Measurements from ENCODE around the gene SLC35A3.
"Not testable (repeated sequence)": the region's sequence is repeated elsewhere in the genome, so short reads cannot be mapped to it uniquely, and the experiment has no call there.

The SLC35A3 gene

DNA sequence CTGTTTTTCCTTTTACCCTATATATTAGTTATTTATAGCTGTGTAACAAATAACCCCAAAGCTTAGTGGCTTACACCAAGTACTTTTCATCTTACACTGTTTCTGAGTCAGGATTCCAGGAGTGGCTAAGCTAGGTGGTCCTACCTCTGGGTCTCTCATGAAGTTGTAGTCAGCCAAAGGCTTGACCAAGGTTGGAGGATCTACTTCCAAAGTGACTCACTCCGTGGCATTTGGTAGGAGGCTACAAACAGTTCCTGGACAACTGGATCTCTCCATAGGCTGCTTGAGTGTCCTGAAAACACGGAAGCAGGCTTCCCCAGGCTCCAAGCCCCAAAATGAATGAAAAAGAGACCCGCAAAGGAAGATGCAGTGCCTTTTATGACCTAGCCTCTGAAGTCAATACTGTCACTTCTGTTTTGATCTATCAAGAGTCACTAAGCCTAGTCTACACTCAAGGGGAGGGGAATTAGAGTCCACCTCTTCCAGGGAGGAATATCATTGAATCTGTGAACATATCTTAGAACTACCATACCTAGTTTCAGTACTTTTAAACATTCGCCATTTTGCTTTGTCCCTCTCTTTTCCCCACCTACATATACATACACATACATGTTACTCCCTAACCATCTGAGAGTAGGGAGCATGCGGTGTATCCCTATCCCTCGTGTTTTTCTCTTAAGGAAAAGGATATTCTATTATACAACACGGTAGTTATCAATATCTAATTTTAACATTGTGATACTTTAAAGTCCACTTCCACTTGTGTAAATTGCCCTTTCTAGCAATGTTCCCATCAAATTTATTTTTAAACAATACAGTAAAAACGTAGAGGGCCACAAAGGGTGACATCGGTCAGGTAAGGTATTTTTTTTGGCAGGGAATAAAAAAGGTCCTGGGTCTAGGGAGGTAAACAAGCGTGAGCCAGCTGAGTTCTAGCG lies 67.2 kb downstream of the SLC35A3 start:
- no peak for DNase-seq

DNA sequence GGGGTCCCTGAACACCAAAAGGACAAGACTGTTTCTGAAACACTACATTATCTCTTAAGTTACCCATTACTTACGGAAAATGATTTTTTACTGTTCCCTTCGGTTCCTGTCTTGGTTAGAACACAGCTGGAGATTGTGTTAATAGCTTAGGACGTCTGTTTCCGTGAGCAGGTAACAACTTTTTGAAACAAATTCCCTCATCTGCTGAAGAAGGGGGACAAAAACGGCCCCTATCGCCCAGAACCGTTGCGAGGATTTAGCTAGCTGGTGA lies 67.8 kb downstream of the SLC35A3 start:
- DNase-seq = no peak

DNA sequence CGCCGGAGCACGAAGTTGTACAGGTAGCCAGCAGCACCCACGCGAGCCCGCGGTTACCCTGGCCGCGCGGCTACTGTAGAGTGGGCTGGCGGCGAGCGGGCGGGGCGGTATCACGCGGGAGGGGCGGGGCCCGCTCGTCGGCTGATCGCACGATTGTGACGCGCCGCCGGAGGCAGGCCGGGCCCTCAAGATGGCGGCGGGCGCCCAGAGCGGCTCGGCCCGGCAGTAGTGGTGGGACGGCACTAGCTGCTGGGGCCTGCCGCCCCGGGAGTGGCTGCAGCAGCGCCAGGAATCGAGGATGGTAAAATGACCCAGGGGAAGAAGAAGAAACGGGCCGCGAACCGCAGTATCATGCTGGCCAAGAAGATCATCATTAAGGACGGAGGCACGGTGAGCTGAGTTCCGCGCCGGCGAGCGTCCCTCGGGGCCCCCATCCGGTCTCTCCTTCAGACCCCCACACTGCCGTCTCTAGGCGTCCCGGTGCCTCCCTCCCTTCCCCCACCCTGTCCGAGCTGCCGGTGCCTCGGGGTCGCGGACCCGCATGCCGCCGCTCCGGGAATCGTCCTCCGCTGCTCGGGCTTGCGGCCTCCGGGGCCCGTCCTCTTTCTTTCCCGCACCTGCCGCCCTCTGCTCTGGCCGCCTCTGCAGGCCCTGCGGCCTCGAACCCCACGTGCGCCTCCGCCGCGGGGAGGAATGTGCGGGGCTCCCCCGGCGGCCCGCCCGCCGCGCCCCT lies 68.3 kb downstream of the SLC35A3 start:
- peak; percentile 48 for DNase-seq

DNA sequence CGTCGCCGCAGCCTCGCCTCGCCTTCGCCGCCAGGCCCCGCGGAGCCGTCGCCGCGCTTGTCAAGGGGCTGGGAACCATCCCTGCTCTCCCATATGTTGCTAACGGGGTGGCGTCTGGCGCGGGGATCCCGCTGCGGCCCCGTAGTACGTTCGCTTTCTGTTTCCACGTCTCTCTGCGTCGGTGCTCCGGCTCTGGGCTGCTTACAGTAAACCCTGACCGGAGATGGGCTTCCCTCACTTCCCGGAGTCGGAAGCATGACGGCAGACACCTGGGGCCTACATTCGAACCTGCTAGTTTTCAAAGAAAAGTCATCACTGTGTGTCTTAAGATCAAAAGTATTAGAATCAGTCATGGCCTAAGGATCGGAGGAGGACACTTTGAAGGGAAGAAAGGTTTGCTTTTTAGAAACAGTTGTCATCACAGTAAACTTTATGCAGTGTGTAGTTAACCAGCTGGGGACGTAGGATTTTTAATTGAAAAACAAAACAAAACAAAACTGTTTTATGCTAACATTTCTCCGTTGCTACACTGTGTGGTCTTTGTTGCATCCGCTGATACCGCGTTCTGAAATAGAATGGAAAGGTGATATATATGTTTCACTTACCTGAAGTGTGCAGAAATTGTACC lies 69.0 kb downstream of the SLC35A3 start:
- DNase-seq = no peak

DNA sequence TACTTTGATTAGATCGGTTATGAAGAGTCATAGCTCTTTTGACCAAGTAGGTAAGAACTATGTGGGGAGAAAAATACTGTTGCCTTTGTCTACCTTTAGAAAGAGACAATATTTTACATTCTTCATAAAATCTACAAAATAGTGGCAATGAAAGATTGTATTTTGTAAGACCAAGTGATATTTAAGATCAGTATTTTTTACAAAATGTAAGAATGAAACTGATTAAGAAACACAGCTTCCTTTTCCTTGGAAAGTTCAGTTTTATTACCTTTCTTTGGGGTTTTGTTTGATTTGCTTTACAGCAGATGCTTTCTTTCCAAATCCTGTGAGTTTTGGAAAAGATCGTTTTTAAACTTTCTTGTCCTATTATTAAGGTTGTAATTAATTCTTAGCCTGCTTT lies 69.8 kb downstream of the SLC35A3 start:
- no peak for DNase-seq

DNA sequence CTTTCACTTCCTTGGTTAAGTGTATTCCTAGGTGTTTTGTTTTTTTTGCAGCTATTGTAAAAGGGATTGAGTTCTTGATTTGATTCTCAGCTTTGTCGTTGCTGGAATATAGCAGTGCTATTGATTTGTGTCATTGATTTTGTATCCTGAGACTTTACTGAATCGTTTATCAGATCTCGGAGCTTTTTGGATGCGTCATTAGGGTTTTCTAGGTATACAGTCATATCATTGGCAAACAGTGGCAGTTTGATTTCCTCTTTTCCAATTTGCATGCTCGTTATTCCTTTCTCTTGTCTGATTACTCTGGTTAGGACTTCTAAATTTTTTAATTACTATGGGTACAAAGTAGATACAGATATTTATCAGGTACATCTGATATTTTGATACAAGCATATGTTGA lies 75.4 kb downstream of the SLC35A3 start:
- no peak for DNase-seq

DNA sequence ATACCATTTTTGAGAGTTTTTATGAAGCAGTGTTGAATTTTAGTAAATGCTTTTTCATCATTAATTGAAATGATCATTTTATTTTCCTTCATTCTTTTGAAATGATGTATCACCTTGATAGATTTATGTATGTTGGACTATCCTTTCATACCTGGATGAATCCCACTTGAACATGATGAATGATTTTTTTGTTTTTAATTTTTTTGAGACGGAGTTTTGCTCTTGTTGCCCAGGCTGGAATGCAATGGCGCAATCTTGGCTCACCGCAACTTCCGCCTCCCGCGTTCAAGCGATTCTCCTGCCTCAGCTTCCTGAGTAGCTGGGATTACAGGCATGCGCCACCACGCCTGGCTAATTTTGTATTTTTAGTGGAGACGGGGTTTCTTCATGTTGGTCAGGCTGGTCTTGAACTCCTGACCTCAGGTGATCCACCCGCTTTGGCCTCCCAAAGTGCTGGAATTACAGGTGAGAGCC lies 77.5 kb downstream of the SLC35A3 start:
- DNase-seq = not testable (repeated sequence)

DNA sequence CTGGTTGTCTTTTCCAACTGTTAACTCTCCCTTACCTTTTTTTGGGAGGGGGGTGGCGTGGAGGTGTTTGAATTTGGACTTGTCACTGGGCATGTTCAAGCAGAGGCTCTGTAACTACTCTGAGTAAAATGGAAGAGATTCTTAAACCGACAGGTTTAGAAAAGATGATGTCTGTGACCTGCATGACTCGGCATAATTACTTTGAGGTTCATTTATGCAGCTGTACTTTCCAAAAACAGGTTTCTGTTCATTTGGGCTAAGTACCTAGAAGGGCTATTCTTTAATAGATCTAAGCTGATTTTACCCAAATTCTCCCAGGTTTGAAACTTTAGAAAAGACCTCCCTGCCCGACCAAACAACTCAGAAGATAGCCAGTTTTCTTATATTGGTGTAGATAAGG lies 80.3 kb downstream of the SLC35A3 start:
- DNase-seq = no peak

DNA sequence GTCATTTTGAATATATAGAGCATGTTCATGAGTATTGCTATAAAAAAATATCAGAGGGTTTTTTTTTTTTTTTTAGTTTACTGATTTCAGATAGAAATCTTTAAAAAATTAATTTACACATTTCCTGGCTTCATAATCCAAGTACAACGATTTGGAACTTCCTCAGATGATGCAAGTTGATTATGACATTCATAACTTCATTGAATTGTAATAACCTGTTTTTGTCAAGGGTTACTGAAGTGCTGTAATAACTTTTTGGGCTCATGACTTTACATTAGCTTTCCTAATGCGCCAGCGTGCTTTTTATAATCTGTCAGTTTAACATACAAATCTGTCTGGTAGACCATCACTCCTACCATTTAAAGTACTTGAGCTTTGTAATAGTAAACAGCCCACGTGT lies 81.6 kb downstream of the SLC35A3 start:
- DNase-seq = no peak

DNA sequence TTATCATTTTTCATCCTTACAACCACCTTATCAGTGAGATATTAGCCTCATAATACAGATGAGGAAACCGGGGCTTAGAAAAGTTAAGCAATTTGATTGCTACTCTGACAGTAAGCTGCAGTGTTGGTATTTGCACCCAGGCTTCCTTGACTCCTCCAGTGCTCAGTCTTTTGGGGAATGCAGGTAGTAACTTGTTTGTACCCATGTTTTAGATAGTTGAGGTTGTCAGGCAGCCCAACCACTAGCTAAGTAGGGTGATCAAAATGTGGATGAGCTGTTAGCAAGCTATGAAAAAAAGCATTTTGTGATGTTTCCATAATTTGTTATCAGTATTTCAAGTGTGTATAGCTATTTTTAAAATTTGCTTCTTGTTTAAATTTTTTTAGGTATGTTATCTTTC lies 82.1 kb downstream of the SLC35A3 start:
- no peak for DNase-seq

DNA sequence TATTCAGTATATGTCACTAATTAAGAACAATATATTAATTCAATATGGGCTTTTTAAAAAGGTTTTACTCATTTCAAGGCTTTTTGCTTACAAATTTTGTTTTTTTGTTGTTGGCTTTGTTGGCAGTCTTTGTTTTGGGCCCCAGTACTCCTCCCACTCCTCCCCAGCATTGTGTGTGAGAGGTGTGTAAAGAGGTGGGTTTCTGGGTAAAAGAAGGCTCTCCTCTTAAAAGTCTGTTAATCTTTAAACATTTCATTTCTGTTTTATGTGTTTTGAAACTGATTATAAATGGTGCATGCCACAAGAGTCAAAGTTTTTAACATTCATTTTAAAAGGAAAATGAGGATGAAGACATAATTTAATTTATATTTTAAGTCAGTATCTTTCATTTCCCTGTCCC lies 83.3 kb downstream of the SLC35A3 start:
- no peak for DNase-seq

DNA sequence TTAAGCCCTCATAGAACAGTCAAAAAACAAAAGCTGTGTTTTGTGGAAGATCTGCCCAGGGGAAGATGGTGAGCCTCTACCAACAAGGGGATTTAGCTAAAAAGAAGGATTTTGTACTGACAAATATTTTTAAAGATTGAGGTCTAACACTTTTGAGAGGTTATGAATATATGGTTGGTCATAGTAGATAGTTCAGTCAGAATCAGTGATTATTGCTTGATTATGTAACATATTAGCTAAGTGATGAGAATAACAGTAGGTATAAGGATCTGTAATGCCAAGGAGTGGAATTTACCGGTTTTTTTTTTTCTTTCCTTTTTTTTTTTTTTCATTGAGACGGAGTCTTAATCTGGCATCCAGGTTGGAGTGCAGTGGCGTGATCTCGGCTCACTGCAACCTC lies 83.9 kb downstream of the SLC35A3 start:
- no peak for DNase-seq

DNA sequence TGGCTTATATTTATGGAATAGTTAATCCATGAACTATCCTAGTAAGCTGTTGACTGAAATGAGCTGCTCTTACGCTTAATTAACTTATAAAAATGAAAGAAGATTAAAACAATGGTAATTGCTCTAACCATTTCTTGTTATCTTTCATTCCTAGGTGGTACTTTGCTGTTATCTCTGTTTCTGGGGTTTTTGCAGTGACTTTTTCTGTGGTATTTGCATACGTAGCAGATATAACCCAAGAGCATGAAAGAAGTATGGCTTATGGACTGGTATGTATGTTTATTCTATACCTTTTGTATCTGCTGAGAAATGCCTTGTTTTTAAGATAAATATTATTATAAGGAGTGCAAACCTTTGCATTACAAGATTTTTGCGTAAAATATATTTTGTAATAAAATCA lies 91.9 kb downstream of the SLC35A3 start:
- no peak for DNase-seq

DNA sequence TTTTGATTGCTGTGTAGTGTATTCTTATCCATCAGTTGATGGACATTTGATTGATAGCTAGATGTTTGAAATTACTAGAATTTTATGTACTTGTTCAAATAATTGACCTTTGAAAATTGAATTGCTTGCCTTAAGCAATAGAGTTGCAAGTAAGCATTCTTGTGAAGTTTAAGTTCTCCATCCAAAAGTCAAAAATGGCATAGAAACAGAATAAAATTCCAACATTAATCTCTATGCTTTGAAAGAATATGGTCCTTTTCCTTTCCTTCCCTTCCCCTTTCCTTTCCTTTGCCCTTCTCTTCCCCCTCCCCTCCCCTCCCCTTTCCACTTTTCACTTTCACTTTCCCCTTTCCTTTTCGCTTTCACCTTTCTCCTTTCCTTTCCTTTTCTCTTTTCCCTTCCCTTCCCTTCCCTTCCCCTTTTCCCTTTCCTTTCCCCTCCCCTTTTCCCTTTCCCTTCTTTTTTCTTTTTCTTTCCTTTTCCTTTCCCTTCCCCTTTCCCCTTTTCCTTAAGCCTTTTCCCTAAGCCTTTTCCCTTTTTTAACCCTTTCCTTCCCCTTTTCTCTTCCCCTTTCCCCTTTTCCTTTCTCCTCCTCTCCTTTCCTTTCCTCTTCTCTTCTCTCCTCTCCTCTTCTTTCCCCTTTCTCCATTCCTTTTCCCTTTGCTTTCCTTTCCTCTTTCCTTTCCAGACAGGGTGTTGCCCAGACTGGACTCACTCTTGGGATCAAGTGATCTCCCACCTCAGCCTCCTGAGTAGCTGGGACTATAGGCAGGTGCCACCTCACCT lies 95.6 kb downstream of the SLC35A3 start:
- DNase-seq = no peak

DNA sequence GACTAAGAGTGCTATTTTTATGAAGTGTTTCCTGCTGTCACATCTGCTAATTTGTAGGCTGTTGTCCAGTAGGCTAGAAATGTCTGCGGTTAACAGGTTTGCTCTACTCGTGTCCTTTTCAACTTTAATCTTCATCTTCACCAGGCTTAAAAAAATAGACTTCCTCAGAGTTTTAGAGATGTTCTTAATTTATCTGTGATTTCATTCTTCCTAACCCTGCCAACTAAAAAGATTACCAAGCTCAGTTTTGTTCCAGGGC lies 96.1 kb downstream of the SLC35A3 start:
- no peak for DNase-seq

DNA sequence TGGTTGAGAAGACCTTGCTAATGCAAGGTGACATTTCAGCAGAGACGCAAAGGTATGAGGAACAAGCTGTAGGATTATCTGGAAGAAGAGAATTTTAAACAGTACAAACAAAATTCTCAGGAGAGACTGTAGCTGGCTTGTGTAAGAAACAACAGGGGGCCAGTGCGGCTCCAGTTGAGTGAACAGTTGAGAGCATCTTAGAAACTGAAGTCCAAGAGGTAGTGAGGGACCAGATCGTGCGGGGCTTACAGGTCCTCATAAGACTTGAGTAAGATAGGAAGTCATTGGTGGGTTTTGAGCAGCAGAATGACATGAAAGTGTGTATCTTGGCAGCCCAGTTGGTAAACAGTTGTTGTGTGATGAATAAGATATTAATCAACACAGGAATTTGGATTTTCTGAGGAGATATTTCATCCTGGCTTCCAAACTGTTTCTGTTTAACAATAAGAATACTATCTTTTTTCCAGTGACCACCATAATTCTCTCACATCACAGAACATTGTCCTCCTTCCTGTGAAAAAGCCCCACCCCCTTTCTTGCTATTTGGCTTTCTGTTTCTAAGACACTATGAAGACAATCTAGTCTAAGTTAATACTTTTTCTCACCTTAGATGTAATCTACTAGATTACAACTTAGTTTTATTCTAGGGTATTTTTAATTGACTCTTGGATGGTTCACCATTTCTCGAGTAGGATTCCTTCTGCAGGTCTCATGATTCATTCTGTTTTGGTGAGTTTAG lies 100.6 kb downstream of the SLC35A3 start:
- no peak for DNase-seq

DNA sequence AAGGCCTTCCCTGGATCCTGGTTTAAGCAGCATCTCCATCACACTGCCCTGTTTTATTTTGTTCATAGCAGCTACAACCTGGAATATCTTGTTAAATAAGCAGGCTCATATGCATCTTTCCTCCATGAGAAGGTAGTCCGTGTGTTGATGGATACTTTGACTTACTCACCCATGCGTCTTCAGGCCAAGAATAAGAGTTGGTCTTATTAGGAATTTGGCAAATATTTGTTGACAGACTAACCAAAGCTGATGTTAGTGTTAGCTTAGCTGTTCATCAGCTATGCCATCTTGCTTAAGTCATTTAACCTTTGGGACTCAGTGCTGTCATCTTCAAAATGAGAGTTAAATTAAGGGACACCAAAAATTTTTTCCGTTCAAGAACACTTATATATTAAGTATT lies 103.7 kb downstream of the SLC35A3 start:
- DNase-seq = no peak

DNA sequence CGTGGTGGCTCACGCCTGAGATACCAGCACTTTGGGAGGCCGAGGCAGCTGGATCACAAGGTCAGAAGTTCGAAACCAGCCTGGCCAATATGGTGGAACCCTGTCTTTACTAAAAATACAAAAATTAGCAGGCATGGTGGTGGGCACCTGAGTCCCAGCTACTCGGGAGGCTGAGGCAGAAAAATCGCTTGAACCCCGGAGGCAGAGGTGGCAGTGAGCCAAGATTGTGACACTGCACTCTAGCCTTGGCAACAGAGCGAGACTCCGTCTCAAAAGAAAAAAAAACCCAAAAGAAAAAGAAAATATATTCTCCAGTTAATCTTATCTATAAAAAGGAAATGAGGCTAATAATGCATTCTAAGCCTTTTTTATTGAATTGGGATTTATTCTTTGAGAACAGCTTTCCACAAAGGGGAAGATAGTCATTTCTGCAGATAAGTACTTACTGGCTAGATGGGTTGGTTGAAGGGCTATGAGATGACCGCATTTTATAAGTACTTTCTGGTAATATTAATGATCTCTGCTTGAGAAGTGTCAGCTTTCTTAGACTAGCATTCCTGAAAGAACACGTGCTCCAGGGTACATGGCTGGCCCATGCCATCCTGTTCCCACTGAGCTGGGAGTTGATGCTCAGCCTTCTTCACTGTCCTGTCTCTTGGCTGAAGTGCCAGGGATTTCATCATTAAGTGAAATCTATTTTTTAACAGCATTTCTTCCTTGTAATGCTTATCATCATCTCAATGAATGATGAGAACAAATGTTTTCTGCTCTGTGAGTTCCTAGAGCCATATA lies 105.0 kb downstream of the SLC35A3 start:
- no peak for DNase-seq

DNA sequence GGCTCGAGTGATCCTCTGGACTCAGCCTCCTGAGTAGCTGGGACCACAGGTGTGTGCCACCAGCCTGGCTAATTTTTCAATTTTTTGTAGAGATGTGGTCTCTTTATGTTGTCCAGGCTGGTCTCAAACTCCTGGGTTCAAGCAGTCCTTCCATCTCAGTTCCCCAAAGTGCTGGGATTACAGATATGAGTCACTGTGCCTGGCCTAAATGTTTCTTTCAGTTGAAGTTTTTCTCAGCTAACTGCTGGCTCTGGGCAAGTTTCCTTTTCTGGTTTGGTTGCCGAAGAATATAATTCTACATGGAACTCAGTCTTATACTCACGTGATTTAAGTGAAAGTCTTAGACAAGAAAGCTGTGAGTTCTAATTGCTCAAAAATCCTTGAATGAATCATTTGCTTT lies 106.0 kb downstream of the SLC35A3 start:
- DNase-seq = no peak

DNA sequence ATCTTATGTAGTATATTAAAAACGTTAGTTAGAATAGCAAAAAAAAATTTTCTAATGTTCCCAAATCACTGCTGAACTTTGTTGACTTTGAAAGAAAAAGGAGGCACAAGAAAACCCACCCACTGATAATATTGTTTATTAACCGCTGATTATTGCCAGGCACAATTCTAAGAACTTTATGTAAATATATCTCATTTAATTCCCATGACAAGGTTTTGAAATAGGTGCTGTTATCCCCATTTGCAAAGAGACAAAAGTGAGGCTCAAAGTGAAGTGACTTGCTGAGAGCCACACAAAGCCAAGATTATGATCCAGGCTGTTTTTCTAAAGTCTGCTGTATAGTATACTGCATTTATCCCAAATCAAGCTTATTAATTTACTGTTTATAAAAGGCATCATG lies 106.5 kb downstream of the SLC35A3 start:
- no peak for DNase-seq

DNA sequence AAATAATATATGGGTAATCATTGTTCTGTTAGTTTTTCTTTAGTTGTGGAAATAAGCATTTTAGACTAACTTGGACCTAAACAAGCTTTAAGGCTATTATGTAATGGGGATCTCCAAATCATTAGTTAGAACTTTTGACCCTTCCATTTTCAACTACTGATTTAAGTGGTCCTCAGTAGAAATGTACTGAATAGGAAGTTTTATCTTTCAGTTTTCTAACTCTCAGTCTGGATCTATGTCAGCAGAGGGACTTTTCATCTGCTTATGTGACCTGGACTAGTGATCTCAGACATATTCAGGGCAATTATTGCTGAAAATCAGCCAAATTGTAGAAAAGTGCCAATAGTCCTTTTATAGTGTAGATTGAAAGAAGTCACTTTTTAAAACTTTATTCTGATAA lies 106.9 kb downstream of the SLC35A3 start:
- DNase-seq = no peak

DNA sequence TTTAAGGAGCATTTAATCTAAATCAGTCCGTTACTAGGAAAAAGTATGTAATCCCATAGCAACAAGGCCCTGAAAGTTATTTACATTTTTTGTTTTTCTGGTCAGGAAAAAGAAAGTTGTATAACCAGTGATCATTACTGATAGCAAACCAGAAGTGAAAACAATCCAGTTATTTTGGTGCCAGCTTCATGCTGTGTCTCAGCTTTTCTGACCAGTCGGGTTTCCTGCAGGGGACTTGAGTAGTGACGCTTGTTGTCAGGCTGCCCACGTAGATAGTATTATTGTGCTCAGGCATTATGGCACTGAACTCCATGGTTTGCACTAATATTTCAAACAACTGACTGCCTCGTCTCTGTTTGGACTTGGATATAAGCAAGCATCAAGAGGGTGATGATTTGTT lies 107.7 kb downstream of the SLC35A3 start:
- no peak for DNase-seq

All from GOT3 (cell line).